Activated T-cell treated with anti-CD3 and anti-CD28 coated beads for 24 hours (primary cell): ENCODE data around the gene TMEM255B.
"Not testable (repeated sequence)": the region's sequence is repeated elsewhere in the genome, so short reads cannot be mapped to it uniquely, and the experiment has no call there.

Experiments used
- DNase-seq: peaks from one replicate; pipeline ENCODE4 v3.0.0-alpha.2; 2020; ENCODE audit warnings: low read depth

TMEM255B gene

GRCh38 chr13:113749507-113749906 lies 9.5 kb upstream of the TMEM255B start:
- no peak for DNase-seq

DNA sequence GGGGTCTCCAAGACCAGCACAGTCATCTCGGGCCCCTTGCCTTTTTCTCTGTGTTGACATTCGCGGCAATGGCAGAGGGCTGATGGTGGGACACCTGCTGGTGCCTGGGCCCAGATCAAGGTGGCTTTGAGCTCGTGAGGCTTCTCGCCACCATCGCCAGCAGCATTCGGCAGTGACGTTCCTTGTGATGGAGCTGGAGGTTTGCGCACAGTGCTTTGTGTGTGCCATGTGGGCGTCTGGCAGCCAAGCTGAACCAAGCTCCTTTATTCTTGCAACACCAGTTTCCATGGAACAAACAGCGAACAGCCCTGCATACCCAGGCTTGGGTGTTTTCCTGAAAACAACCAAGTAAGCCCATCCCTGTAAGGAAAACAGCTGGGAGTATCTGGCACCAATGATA lies 9.1 kb upstream of the TMEM255B start:
- no peak for DNase-seq

GRCh38 chr13:113750554-113751399 lies 8.2 kb upstream of the TMEM255B start:
- DNase-seq: no peak

GRCh38 chr13:113751491-113751890 lies 7.5 kb upstream of the TMEM255B start:
- DNase-seq: no peak

DNA sequence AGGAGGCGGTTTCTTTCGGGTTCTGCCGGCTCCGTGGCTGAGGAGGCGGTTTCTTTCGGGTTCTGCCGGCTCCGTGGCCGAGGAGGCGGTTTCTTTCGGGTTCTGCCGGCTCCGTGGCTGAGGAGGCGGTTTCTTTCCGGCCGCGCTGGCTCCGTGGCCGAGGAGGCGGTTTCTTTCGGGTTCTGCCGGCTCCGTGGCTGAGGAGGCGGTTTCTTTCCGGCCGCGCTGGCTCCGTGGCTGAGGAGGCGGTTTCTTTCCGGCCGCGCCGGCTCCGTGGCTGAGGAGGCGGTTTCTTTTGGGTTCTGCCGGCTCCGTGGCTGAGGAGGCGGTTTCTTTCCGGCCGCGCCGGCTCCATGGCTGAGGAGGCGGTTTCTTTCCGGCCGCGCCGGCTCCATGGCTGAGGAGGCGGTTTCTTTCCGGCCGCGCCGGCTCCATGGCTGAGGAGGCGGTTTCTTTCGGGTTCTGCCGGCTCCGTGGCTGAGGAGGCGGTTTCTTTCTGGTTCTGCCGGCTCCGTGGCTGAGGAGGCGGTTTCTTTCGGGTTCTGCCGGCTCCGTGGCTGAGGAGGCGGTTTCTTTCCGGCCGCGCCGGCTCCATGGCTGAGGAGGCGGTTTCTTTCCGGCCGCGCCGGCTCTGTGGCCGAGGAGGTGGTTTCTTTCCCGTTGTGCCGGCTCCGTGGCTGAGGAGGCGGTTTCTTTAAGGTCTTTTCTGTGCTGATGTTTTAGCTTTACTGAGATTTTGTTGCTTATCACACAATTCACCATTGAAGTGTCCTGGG lies 6.6 kb upstream of the TMEM255B start:
- not testable (repeated sequence) for DNase-seq

GRCh38 chr13:113753171-113753570 lies 5.9 kb upstream of the TMEM255B start:
- DNase-seq: no peak

DNA sequence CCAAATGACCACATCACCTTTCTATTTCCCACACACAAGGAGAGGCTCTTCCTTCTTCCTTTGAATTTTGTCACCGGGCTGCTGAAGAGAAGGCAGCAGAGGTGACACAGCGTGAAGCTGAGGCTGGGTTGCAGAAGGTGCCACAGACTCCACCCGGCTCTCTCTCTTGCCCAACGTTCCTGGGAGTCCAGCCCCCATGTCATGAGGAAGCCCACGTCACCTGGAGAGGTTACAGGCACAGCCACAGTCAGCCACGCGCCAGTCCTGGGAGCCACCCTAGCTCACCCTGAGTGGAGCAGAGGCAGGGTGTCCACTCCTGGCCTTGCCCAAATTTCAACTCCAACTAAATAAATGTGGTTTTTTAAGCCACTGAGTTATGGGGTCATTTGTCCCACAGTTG lies 4.8 kb upstream of the TMEM255B start:
- DNase-seq: no peak

DNA sequence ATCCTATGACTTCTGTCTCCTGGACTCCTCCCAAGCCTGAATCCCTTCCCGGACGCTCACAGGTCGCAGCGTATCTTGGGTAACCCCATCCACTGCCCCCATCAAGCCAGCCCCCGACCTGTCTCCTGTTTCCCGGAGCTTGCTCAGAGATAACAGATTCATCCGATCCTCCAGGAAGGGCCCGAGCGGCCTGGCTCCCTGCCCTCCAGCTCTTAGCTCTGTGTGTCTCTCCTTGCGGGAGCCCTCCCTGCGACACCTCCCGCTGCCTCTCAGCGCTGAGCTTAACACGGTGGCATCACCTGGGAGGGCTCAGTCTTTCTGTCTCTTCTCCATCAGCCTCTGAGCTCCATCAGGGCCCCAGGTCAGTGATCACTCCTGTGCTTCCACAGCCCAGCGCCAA lies 4.3 kb upstream of the TMEM255B start:
- no peak for DNase-seq

- no peak for DNase-seq
These were observed 2.5 kb upstream of the TMEM255B start for GRCh38 chr13:113756441-113757097.

GRCh38 chr13:113759525-113760137 lies 605 bp downstream of the TMEM255B start:
- no peak for DNase-seq

DNA sequence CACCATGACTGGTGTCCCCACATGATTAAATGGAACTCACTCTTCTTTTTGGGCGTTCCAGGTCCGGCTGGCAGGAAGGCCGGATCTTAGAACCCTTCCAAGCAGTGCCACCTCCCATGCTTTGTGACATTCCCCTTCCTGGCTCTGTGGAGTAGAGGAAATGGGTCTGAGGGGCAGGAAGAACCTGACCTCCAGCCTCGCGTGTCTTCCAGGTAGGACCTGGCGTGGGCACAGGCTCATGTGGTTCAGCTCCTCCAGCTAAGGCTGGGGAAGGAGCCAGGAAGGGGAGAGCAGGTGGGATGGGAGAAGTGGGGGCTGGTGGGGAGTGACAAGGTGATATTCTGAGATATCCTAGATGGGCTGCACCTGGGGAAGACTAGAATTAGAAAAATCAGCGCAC lies 2.1 kb downstream of the TMEM255B start:
- no peak for DNase-seq

DNA sequence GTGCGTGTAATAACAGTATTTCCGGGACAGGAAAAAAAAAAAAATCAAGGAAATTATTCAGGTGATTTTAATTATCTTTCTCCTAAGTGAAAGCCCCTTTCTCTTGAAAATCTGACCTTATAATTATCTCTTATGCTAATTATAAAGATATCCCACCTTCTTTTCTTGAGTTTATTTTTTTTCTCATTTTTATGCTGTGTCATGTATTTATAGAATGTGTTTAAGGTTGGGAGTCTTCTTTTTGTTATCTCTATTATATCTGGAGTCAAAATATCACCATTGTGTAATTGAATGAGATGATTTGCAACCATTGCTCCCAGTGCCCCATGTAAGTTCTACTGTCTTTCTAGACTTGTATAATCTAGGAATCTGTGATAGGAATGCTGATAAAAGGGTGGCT lies 3.0 kb downstream of the TMEM255B start:
- no peak for DNase-seq

DNA sequence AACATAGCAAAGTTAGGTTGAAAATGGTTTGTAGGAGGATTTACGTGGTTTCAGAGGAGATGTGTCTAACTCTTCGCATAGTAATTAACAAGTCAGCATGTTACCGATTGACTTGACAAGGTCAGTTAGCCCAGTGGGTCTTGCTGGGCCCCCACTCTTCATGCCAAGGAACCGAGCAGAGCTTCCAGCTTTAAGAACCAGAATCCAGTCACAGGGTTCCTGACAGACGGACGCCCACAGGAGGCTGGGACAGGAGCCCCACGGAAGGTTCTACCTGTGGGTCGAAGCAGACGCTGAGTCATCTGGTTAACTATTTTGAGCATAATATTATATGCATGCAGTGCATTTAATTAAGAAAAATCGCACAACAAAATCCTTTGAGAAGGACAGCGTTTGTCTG lies 3.5 kb downstream of the TMEM255B start:
- no peak for DNase-seq

GRCh38 chr13:113763254-113763653 lies 4.2 kb downstream of the TMEM255B start:
- DNase-seq: no peak

DNA sequence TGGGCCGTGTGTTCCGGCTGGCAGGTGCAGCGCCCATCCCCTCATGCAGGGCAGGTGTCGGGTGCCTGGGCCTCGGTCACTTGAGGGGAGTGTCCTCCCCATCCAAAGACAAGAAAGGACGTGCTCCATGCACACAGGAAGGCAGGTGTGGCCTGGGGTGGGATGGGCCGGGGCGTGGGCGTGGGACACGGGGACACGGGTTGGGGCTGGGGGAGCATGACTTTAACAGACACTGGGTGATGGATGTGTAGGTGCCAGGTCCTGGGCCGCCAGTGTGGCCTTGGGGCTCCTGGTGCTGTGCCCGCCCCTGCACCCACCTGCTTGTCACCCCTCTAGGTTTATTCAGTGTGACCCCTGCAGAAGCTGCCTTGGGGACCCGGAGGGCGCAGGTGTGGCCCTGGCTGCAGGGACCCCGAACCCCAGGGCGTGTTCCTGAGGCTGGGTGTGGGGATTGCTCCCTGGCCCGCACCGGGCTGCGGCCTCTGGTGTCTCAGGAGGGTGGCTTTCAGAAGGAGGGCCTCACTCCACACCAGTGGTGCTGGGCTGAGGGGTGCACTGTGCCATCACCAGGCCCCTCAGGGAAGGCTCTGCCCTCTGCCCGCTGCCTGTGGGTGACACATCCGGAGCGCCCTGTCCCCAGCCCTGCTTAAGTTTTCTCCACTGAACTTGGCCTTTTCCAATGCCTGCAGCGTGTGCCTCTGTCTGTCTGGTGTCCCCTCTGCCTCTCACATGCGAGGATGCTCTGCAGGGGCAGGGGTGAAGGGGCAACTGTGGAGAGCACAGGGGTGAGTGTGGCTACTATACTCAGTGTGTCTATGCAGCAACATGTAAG lies 5.2 kb downstream of the TMEM255B start:
- no peak for DNase-seq

DNA sequence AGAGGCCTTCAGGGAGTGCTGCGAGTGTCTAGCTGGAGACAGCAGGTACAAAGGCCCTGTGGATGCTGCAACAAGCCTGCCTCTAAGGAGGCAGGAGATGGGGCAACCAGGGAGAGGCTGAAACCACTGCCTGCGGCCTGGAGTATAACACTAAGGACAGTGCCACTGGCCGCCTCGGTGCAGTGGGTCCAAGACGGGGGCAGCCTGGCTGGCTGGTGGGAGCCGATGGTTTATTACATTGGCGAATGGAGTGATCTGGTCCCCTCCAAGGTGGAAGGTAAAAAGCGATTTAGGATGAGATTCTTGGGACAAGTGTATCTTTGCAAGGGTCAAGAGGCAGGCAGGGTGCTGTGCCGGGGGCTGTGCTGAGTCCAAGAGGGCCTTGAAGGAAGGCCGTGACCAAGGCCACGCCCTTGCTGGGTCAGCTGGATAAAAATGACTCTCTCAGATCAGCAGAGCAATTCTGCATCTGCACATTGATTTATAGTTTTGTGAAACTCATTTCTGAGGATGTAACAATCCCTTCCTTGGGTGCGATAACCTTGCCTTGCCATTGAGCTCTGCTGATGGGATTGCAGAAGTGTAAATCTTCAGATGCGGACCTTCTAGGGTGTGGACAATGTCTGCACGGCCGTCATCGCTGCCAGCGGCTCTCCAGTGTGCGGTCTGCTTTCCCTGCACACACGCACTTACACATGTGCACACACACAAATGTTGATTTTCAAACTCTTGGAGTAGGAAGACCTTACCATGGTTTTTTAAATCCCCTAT lies 6.0 kb downstream of the TMEM255B start:
- DNase-seq: no peak

DNA sequence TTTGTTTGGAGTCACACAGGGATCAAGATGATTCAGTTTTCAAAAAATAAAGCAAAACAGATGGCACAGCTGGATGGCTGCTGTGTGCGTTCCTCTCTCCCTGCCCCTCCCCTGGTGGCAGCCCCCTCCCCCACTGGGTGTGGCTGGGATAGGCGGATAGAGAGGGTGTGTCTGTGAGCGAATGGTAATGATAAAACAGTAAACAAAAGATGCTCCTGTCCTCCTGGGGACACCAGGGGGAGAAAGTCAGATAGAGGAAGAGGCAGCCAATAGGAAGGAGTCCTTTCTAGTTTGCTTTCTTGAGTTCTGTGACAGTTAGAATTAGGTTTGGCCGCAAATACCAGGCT lies 6.5 kb downstream of the TMEM255B start:
- no peak for DNase-seq

GRCh38 chr13:113766035-113766800 lies 7.2 kb downstream of the TMEM255B start:
- no peak for DNase-seq

- no peak for DNase-seq
These were observed 8.3 kb downstream of the TMEM255B start for GRCh38 chr13:113767366-113767765.
